ENCODE data around the gene OR5A1.

- TF ChIP-seq TOX (CRISPR knock-in tag; IDR thresholded peaks at IDR 0.05; ENCODE audit: borderline replicate concordance) (no peak), ZNF565 (CRISPR knock-in tag; conservative IDR thresholded peaks at IDR 0.05; ENCODE audit: low read depth) (no peak), PATZ1 (CRISPR knock-in tag; IDR thresholded peaks at IDR 0.05; ENCODE audit: borderline replicate concordance) (no peak), TCF4 (CRISPR knock-in tag; IDR thresholded peaks at IDR 0.05; ENCODE audit: borderline replicate concordance) (no peak), GLIS3 (CRISPR knock-in tag; IDR thresholded peaks at IDR 0.05) (no peak), ESRRG (CRISPR knock-in tag; IDR thresholded peaks at IDR 0.05) (no peak), CREB5 (CRISPR knock-in tag; IDR thresholded peaks at IDR 0.05; ENCODE audit: low read depth) (no peak), ARNTL (CRISPR knock-in tag; IDR thresholded peaks at IDR 0.05; ENCODE audit: borderline replicate concordance, low read depth) (no peak), RARB (CRISPR knock-in tag; IDR thresholded peaks at IDR 0.05) (no peak), ZNF70 (CRISPR knock-in tag; IDR thresholded peaks at IDR 0.05) (no peak), CSDC2 (CRISPR knock-in tag; IDR thresholded peaks at IDR 0.05) (no peak), TSHZ2 (CRISPR knock-in tag; IDR thresholded peaks at IDR 0.05) (no peak)
Measured at GRCh38 chr11:59463190-59463641, 26.9 kb downstream of the OR5A1 start.

Data from SK-N-SH treated with all-trans-retinoic acid at 6 μM for 48 hours (cell line).